ENCODE measurements around the gene ICE2. TPM values are rescaled to one million over a fixed set of nuclear protein-coding genes. Genes with fewer than 3 reads are reported as not detected.

The ICE2 gene
- total RNA-seq, 5 donors from 2014 or later (not counting 1 experiment from before 2014, with no cell fraction given) = 47.4 to 68.7 (median 52.4) TPM

GRCh38 chr15:60477916-60478565, 901 bp downstream of the ICE2 start:
- peaks cover 0 to 10% of the 10 kb centered on the region in 2 donors for H3K36me3 ChIP-seq (ENCODE audit: control insufficient read depth in 2 of 2, extremely low read depth in 1 of 2, insufficient read depth in 1 of 2, low read length in 1 of 2)
- peak overlapping the region; percentile 98 for H3K27ac Mint-ChIP-seq
- ChIA-PET POLR2A (interaction anchor here in 1 of 2 donors (0.6 kb wide), 1 partner anchor 309 kb away, joined by 3 read pairs; no protein-coding TSS in a partner anchor), CTCF (interaction anchor here in 1 of 2 donors (0.6 to 1.2 kb wide), 5 partner anchors 13 to 832 kb away, joined by 3 to 7 read pairs (median 3); no protein-coding TSS in a partner anchor)
- H3K27ac ChIP-seq (ENCODE audit: low read length) = peak overlapping the region; percentile 91
- peaks cover 19% of the 10 kb centered on the region for H3K36me3 Mint-ChIP-seq
- H3K27me3 ChIP-seq (replicated peaks in 1 of 2; ENCODE audit: control insufficient read depth in 2 of 2, extremely low read depth in 1 of 2, insufficient read depth in 2 of 2, low read length in 1 of 2) = no peaks in the 10 kb centered on the region
- peak overlapping the region; percentile 87 to 97 (median 93) for H3K4me3 Mint-ChIP-seq
- DNase-seq = peak in 1 of 35 experiments; percentile 9
- no peaks in the 10 kb centered on the region for H3K27me3 Mint-ChIP-seq
- H3K9me3 Mint-ChIP-seq = no peaks in the 10 kb centered on the region
- peaks cover 50 to 64% (median 58%) of the 10 kb centered on the region in 3 donors for H3K4me1 Mint-ChIP-seq
- H3K4me1 ChIP-seq (ENCODE audit: control insufficient read depth in 1 of 2, extremely low read depth in 1 of 2, insufficient read depth in 2 of 2, low read length in 2 of 2) = peaks cover 13 to 26% of the 10 kb centered on the region in 2 experiments
- H3K9me3 ChIP-seq = no peaks in the 10 kb centered on the region
- 11% methylated on average over 5 of the region's 9 CpGs for WGBS (ENCODE audit: insufficient coverage)
- ATAC-seq (replicated peaks in 1 of 4) = no peak
- H3K4me3 ChIP-seq (ENCODE audit: control insufficient read depth in 1 of 2, extremely low read depth in 1 of 2, low read length in 1 of 2) = peak overlapping the region; percentile 80 to 95

GRCh38 chr15:60477164-60477563, 1.8 kb downstream of the ICE2 start:
- CTCF ChIA-PET = interaction anchor here in 1 of 2 donors (0.9 to 1.2 kb wide), 2 partner anchors 12 to 19 kb away, joined by 3 read pairs; no protein-coding TSS in a partner anchor

GRCh38 chr15:60476713-60477112, 2.2 kb downstream of the ICE2 start:
- H3K4me1 Mint-ChIP-seq = peaks cover 55 to 63% (median 61%) of the 10 kb centered on the region in 3 donors

More at GRCh38 chr15:60477164-60477563, 1.8 kb downstream of the ICE2 start:
- peak overlapping the region; percentile 87 to 97 (median 93) for H3K4me3 Mint-ChIP-seq
- H3K27ac Mint-ChIP-seq = no peak overlapping the region
- DNase-seq = no peak
- H3K27ac ChIP-seq (ENCODE audit: low read length) = no peak overlapping the region
- POLR2A ChIA-PET = interaction anchor here in 1 of 2 donors (0.6 kb wide), 1 partner anchor 88 kb away, joined by 3 read pairs; no protein-coding TSS in a partner anchor
- peaks cover 0 to 15% of the 10 kb centered on the region in 2 donors for H3K36me3 ChIP-seq (ENCODE audit: control insufficient read depth in 2 of 2, extremely low read depth in 1 of 2, insufficient read depth in 1 of 2, low read length in 1 of 2)
- H3K4me3 ChIP-seq (ENCODE audit: control insufficient read depth in 1 of 2, extremely low read depth in 1 of 2, low read length in 1 of 2) = no peak overlapping the region
- no peaks in the 10 kb centered on the region for H3K27me3 ChIP-seq (replicated peaks in 1 of 2; ENCODE audit: control insufficient read depth in 2 of 2, extremely low read depth in 1 of 2, insufficient read depth in 2 of 2, low read length in 1 of 2)
- H3K4me1 ChIP-seq (ENCODE audit: control insufficient read depth in 1 of 2, extremely low read depth in 1 of 2, insufficient read depth in 2 of 2, low read length in 2 of 2) = peaks cover 13 to 26% of the 10 kb centered on the region in 2 experiments
- peaks cover 55 to 64% (median 61%) of the 10 kb centered on the region in 3 donors for H3K4me1 Mint-ChIP-seq
- H3K36me3 Mint-ChIP-seq = peaks cover 23% of the 10 kb centered on the region
- WGBS (ENCODE audit: insufficient coverage) = no CpG with 5 or more reads among the region's 1 CpG
- H3K9me3 ChIP-seq = no peaks in the 10 kb centered on the region
- no peaks in the 10 kb centered on the region for H3K9me3 Mint-ChIP-seq
- no peaks in the 10 kb centered on the region for H3K27me3 Mint-ChIP-seq
- no peak for ATAC-seq (replicated peaks in 1 of 4)

GRCh38 chr15:60473135-60473534, 5.8 kb downstream of the ICE2 start:
- Histone ChIP-seq H3K4me3 (ENCODE audit: control insufficient read depth in 1 of 2, extremely low read depth in 1 of 2, low read length in 1 of 2) (no peak overlapping the region), H3K27me3 (replicated peaks in 1 of 2; ENCODE audit: control insufficient read depth in 2 of 2, extremely low read depth in 1 of 2, insufficient read depth in 2 of 2, low read length in 1 of 2) (no peaks in the 10 kb centered on the region), H3K4me1 (ENCODE audit: control insufficient read depth in 1 of 2, extremely low read depth in 1 of 2, insufficient read depth in 2 of 2, low read length in 2 of 2) (peaks cover 5 to 17% of the 10 kb centered on the region in 2 experiments), H3K36me3 (ENCODE audit: control insufficient read depth in 2 of 2, extremely low read depth in 1 of 2, insufficient read depth in 1 of 2, low read length in 1 of 2) (peaks cover 0 to 27% of the 10 kb centered on the region in 2 donors), H3K27ac (ENCODE audit: low read length) (no peak overlapping the region), H3K9me3 (no peaks in the 10 kb centered on the region)
- no CpG with 5 or more reads among the region's 3 CpGs for WGBS (ENCODE audit: insufficient coverage)
- no peak for ATAC-seq (replicated peaks in 1 of 4)
- H3K4me3 Mint-ChIP-seq = no peak overlapping the region
- peaks cover 42% of the 10 kb centered on the region for H3K36me3 Mint-ChIP-seq
- no peaks in the 10 kb centered on the region for H3K27me3 Mint-ChIP-seq
- no peak overlapping the region for H3K27ac Mint-ChIP-seq
- ChIA-PET CTCF (interaction anchor here (0.5 to 0.6 kb wide), 2 partner anchors 44 to 782 kb away, joined by 4 to 5 read pairs; no protein-coding TSS in a partner anchor), POLR2A (interaction anchor here in 1 of 2 donors (0.6 kb wide), 1 partner anchor 458 kb away, joined by 4 read pairs; no protein-coding TSS in a partner anchor)
- no peaks in the 10 kb centered on the region for H3K9me3 Mint-ChIP-seq
- peaks cover 38 to 54% (median 44%) of the 10 kb centered on the region in 3 donors for H3K4me1 Mint-ChIP-seq
- no peak for DNase-seq

More at GRCh38 chr15:60476713-60477112, 2.2 kb downstream of the ICE2 start:
- POLR2A ChIA-PET = interaction anchor here in 1 of 2 donors (0.5 to 0.6 kb wide), 2 partner anchors 70 to 89 kb away, joined by 3 read pairs; no protein-coding TSS in a partner anchor
- H3K27me3 Mint-ChIP-seq = no peaks in the 10 kb centered on the region
- H3K27ac Mint-ChIP-seq = no peak overlapping the region
- 100% methylated on average over 2 of the region's 3 CpGs for WGBS (ENCODE audit: insufficient coverage)
- Histone ChIP-seq H3K27me3 (replicated peaks in 1 of 2; ENCODE audit: control insufficient read depth in 2 of 2, extremely low read depth in 1 of 2, insufficient read depth in 2 of 2, low read length in 1 of 2) (no peaks in the 10 kb centered on the region), H3K36me3 (ENCODE audit: control insufficient read depth in 2 of 2, extremely low read depth in 1 of 2, insufficient read depth in 1 of 2, low read length in 1 of 2) (peaks cover 0 to 15% of the 10 kb centered on the region in 2 donors), H3K4me3 (ENCODE audit: control insufficient read depth in 1 of 2, extremely low read depth in 1 of 2, low read length in 1 of 2) (no peak overlapping the region), H3K9me3 (no peaks in the 10 kb centered on the region), H3K27ac (ENCODE audit: low read length) (no peak overlapping the region), H3K4me1 (ENCODE audit: control insufficient read depth in 1 of 2, extremely low read depth in 1 of 2, insufficient read depth in 2 of 2, low read length in 2 of 2) (peaks cover 13 to 26% of the 10 kb centered on the region in 2 experiments)
- H3K9me3 Mint-ChIP-seq = no peaks in the 10 kb centered on the region
- CTCF ChIA-PET = interaction anchor here in 1 of 2 donors (1.2 kb wide), 1 partner anchor 20 kb away, joined by 3 read pairs; no protein-coding TSS in a partner anchor
- no peak for ATAC-seq (replicated peaks in 1 of 4)
- peaks cover 23% of the 10 kb centered on the region for H3K36me3 Mint-ChIP-seq
- no peak for DNase-seq
- peak overlapping the region in 1 of 3 donors; percentile 25 for H3K4me3 Mint-ChIP-seq

- H3K4me3 ChIP-seq (ENCODE audit: control insufficient read depth in 1 of 2, extremely low read depth in 1 of 2, low read length in 1 of 2) = no peak overlapping the region
- peaks cover 43% of the 10 kb centered on the region for H3K36me3 Mint-ChIP-seq
- H3K27me3 Mint-ChIP-seq = no peaks in the 10 kb centered on the region
- H3K4me1 Mint-ChIP-seq = peaks cover 26 to 36% (median 29%) of the 10 kb centered on the region in 3 donors
- 94% methylated on average over 3 of the region's 4 CpGs for WGBS (ENCODE audit: insufficient coverage)
- no peaks in the 10 kb centered on the region for H3K27me3 ChIP-seq (replicated peaks in 1 of 2; ENCODE audit: control insufficient read depth in 2 of 2, extremely low read depth in 1 of 2, insufficient read depth in 2 of 2, low read length in 1 of 2)
- POLR2A ChIA-PET = interaction anchor here (0.5 to 0.9 kb wide), 3 partner anchors 39 to 149 kb away, joined by 3 to 4 read pairs (median 3); no protein-coding TSS in a partner anchor
- H3K36me3 ChIP-seq (ENCODE audit: control insufficient read depth in 2 of 2, extremely low read depth in 1 of 2, insufficient read depth in 1 of 2, low read length in 1 of 2) = peaks cover 0 to 37% of the 10 kb centered on the region in 2 donors
- H3K4me1 ChIP-seq (ENCODE audit: control insufficient read depth in 1 of 2, extremely low read depth in 1 of 2, insufficient read depth in 2 of 2, low read length in 2 of 2) = no peaks in the 10 kb centered on the region
- DNase-seq (no peak), ATAC-seq (replicated peaks in 1 of 4) (no peak)
- no peak overlapping the region for H3K27ac Mint-ChIP-seq
- no peaks in the 10 kb centered on the region for H3K9me3 ChIP-seq
- H3K27ac ChIP-seq (ENCODE audit: low read length) = no peak overlapping the region
- no peaks in the 10 kb centered on the region for H3K9me3 Mint-ChIP-seq
- CTCF ChIA-PET = interaction anchor here (0.6 to 1.1 kb wide), 2 partner anchors 27 to 39 kb away, joined by 4 to 6 read pairs; no protein-coding TSS in a partner anchor
- H3K4me3 Mint-ChIP-seq = no peak overlapping the region
Observed at GRCh38 chr15:60471314-60471713, 7.6 kb downstream of the ICE2 start.

GRCh38 chr15:60469893-60470641, 8.9 kb downstream of the ICE2 start:
- Mint-ChIP-seq H3K4me1 (peaks cover 20 to 30% (median 25%) of the 10 kb centered on the region in 3 donors), H3K27ac (no peak overlapping the region), H3K27me3 (no peaks in the 10 kb centered on the region), H3K4me3 (no peak overlapping the region), H3K9me3 (no peaks in the 10 kb centered on the region), H3K36me3 (peaks cover 46% of the 10 kb centered on the region)
- Histone ChIP-seq H3K27ac (ENCODE audit: low read length) (no peak overlapping the region), H3K4me1 (ENCODE audit: control insufficient read depth in 1 of 2, extremely low read depth in 1 of 2, insufficient read depth in 2 of 2, low read length in 2 of 2) (no peaks in the 10 kb centered on the region), H3K27me3 (replicated peaks in 1 of 2; ENCODE audit: control insufficient read depth in 2 of 2, extremely low read depth in 1 of 2, insufficient read depth in 2 of 2, low read length in 1 of 2) (no peaks in the 10 kb centered on the region), H3K9me3 (no peaks in the 10 kb centered on the region), H3K4me3 (ENCODE audit: control insufficient read depth in 1 of 2, extremely low read depth in 1 of 2, low read length in 1 of 2) (no peak overlapping the region), H3K36me3 (ENCODE audit: control insufficient read depth in 2 of 2, extremely low read depth in 1 of 2, insufficient read depth in 1 of 2, low read length in 1 of 2) (peaks cover 0 to 48% of the 10 kb centered on the region in 2 donors)
- POLR2A ChIA-PET = no interaction called here
- CTCF ChIA-PET = no interaction called here
- ATAC-seq (replicated peaks in 1 of 4) = no peak
- DNase-seq = no peak

Measured in T-cell (primary cell).